T-helper 17 cell (primary cell): ENCODE data around the gene SKA1. TPM values are rescaled to one million over a fixed set of nuclear protein-coding genes. Genes with fewer than 3 reads are reported as not detected.
"Not testable (repeated sequence)": the region's sequence is repeated elsewhere in the genome, so short reads cannot be mapped to it uniquely, and the experiment has no call there.

Experiments used
- ATAC-seq: fragments of 150-1000 bp; cut with Tn5 transposase; 2 replicates; pipeline ENCODE4 v1.10.0; 2021; ENCODE audit warnings: mild to moderate bottlenecking, moderate library complexity
- DNase-seq, 3 donors: peaks; one replicate each; pipeline versions ENCODE4 v3.0.0 to v3.0.0-alpha.2; 2020 to 2021
- H3K9me3 ChIP-seq: one replicate; pipeline ENCODE4 v1.7.0; 2013; ENCODE audit warnings: low read length, mild to moderate bottlenecking; ENCODE audit not compliant: control insufficient read depth, poor library complexity, severe bottlenecking
- H3K27ac Mint-ChIP-seq: one replicate; pipeline ENCODE4 v1.8.0; 2022; ENCODE audit warnings: mild to moderate bottlenecking, moderate library complexity, mixed read lengths
- H3K27me3 Mint-ChIP-seq: one replicate; pipeline ENCODE4 v1.8.0; 2022; ENCODE audit warnings: mixed read lengths
- H3K36me3 Mint-ChIP-seq: one replicate; pipeline ENCODE4 v1.8.0; 2022; ENCODE audit warnings: low read depth, mixed read lengths
- H3K4me1 Mint-ChIP-seq: one replicate; pipeline ENCODE4 v1.8.0; 2022; ENCODE audit warnings: mild to moderate bottlenecking, mixed read lengths
- H3K4me3 Mint-ChIP-seq: one replicate; pipeline ENCODE4 v1.8.0; 2022; ENCODE audit warnings: mild to moderate bottlenecking, moderate library complexity, mixed read lengths
- total RNA-seq, 4 donors: library from RNA in 2 of 4; stranded (reverse) in 2 of 4; gene quantifications; one replicate each; pipeline ENCODE4 v1.2.3 and lab custom pipeline; 2022 to 2026

SKA1 gene
- total RNA-seq, 2 donors from 2014 or later = 0.27 to 0.39 TPM

DNA sequence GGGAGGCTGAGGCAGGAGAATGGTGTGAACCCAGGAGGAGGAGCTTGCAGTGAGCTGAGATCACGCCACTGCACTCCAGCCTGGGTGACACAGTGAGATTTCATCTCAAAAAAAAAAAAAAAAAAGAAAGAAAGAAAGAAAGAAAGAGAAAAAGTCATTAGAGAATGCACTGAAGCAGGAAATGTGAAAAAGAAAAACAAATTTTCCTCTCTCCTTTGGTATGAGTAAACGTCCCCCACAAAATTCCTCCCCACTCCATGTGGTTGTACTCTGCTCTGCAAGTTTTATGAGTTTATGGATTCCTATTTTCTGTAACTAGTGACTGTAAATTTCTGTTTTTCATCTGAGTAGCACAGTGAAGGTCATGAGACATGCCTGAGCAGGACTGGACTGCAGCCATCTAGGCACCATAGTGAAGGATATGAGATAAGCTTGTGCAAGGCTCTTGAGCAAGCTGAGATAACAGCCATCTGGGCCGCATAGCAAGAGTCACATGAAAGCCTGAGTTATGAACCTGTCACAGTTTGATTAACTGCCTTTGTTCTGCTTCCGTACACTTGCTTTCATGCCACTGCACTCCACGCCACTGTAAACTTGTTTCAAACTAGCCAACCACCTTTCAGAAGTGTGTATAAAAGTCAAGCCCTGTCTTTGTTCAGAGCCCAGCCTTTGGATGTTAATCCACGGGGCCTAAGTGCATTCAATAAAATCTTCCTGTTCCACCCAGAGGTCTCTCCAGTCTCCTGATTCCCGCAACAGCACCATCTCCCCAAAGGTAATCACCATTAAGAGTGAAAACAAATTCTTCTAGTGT, 50.2 kb downstream of the SKA1 start:
- H3K4me3 Mint-ChIP-seq = no peak overlapping the region
- H3K4me1 Mint-ChIP-seq = no peaks in the 10 kb centered on the region
- H3K9me3 ChIP-seq = no peaks in the 10 kb centered on the region
- H3K27ac Mint-ChIP-seq = no peak overlapping the region
- H3K27me3 Mint-ChIP-seq = peaks cover 38% of the 10 kb centered on the region
- ATAC-seq (no peak), DNase-seq (no peak)
- H3K36me3 Mint-ChIP-seq = no peaks in the 10 kb centered on the region

GRCh38 chr18:50427896-50428295, 53.0 kb downstream of the SKA1 start:
- H3K4me1 Mint-ChIP-seq = no peaks in the 10 kb centered on the region
- no peak overlapping the region for H3K27ac Mint-ChIP-seq
- no peak for DNase-seq
- H3K4me3 Mint-ChIP-seq = no peak overlapping the region
- H3K9me3 ChIP-seq = no peaks in the 10 kb centered on the region
- peaks cover 38% of the 10 kb centered on the region for H3K27me3 Mint-ChIP-seq
- H3K36me3 Mint-ChIP-seq = peaks cover 2% of the 10 kb centered on the region
- no peak for ATAC-seq

- DNase-seq (no peak), ATAC-seq (no peak)
- H3K27ac Mint-ChIP-seq = no peak overlapping the region
- H3K4me1 Mint-ChIP-seq = no peaks in the 10 kb centered on the region
- H3K9me3 ChIP-seq = no peaks in the 10 kb centered on the region
- H3K36me3 Mint-ChIP-seq = peaks cover 2% of the 10 kb centered on the region
- peaks cover 31% of the 10 kb centered on the region for H3K27me3 Mint-ChIP-seq
- no peak overlapping the region for H3K4me3 Mint-ChIP-seq
Measured at GRCh38 chr18:50428531-50429206, 53.8 kb downstream of the SKA1 start.

DNA sequence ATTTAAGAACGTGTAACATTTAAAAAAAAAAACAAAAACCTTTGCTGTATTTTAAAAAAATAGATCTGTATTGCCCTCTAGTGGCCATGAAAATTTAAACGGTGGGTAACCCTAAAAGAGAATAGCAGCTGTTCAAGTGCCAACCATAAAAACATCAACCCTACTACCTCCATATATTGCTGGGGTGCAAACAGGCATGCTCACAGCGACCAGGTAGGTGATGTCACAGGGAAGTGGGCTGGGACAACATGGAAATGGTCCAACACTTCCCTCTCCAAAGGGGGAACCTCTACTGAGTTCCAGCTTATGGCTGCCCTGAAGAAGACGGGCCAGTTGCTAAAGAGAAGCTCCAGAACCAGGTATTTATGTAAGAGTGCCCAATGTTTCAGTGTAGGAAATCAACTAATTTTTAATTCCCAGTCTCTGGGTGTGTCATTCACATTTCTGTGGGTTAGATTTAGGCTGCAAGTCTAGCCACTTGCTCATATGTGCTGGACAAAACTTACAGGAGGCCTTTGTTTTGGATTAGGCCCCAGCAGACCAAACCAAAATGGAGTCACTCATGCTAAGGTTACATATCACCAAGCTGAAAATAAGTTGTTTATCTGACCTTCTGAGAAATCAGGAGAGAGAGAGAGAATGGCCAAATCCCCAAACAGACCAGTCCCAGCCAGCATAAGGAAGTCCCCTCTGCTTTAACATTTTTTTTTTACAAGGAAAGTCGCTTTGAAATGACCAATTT, 54.5 kb downstream of the SKA1 start:
- no peak for DNase-seq
- Mint-ChIP-seq H3K4me1 (no peaks in the 10 kb centered on the region), H3K36me3 (peaks cover 2% of the 10 kb centered on the region), H3K4me3 (no peak overlapping the region), H3K27ac (no peak overlapping the region), H3K27me3 (peaks cover 29% of the 10 kb centered on the region)
- no peak for ATAC-seq
- no peaks in the 10 kb centered on the region for H3K9me3 ChIP-seq

DNA sequence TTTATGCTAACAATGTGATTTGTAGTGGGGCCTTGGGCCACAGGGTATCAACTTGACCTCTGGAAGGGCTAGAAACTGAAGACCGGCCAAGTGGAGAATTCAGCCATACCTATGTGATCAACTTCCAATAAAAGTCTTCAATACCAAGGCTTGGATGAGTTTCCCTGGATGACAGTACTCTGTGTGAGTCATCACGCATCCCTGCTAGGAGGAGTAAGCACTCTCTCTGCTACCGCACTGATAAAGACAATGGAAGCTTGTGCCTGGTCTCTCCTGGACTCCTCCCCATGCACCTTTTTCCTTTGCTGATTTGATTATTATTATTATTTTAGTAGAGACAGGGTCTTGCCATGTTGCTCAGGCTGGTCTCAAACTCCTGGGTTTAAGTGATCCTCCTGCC, 58.1 kb downstream of the SKA1 start:
- Mint-ChIP-seq H3K27me3 (peaks cover 28% of the 10 kb centered on the region), H3K27ac (no peak overlapping the region), H3K4me1 (no peaks in the 10 kb centered on the region), H3K36me3 (peaks cover 2% of the 10 kb centered on the region), H3K4me3 (no peak overlapping the region)
- ATAC-seq (no peak), DNase-seq (no peak)
- H3K9me3 ChIP-seq = no peaks in the 10 kb centered on the region

DNA sequence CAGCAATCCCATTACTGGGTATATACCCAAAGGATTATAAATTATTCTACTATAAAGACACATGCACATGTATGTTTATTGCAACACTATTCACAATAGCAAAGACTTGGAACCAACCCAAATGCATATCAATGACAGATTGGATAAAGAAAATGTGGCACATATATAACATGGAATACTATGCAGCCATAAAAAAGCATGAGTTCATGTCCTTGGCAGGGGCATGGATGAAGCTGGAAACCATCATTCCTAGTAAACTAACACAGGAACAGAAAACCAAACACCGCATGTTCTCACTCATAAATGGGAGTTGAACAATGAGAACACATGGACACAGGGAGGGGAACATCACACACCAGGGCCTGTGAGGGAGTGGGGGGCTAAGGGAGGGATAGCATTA, 61.9 kb downstream of the SKA1 start:
- H3K27ac Mint-ChIP-seq, ATAC-seq, H3K4me3 Mint-ChIP-seq, H3K4me1 Mint-ChIP-seq, DNase-seq, H3K9me3 ChIP-seq, H3K36me3 Mint-ChIP-seq: not testable (repeated sequence)
- H3K27me3 Mint-ChIP-seq = peaks cover 11% of the 10 kb centered on the region

DNA sequence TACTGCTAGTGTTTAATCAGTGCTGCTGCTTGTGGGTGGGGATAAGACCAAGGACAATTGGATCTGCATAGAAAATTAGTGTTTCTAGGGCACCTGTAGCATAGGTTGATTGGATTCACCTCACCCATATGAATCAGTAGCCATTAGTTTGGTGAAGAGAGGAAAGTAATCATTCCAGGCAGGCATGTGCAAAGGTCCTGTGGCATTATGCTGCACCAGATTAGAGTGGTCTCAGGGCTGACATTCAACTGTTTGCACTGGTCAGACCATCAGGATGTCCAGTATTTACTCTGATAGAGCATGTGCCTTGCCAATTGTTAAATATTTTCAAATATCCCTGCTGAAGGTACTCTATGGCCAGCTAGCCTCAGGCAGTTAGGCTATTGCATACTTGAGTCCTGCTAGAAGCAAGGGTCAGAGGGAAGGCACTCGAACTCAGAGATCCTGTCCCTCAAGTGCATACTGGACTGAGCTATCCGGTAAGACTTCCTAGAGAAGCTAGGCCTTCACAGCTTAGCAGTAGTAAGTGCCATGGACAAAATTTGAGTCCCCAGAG, 64.7 kb downstream of the SKA1 start:
- DNase-seq (no peak), ATAC-seq (no peak)
- no peaks in the 10 kb centered on the region for H3K9me3 ChIP-seq
- Mint-ChIP-seq H3K27me3 (peaks cover 6% of the 10 kb centered on the region), H3K36me3 (peaks cover 3% of the 10 kb centered on the region), H3K4me3 (no peak overlapping the region), H3K27ac (no peak overlapping the region), H3K4me1 (peaks cover 2% of the 10 kb centered on the region)

GRCh38 chr18:50441016-50441415, 66.2 kb downstream of the SKA1 start:
- peaks cover 3% of the 10 kb centered on the region for H3K36me3 Mint-ChIP-seq

DNA sequence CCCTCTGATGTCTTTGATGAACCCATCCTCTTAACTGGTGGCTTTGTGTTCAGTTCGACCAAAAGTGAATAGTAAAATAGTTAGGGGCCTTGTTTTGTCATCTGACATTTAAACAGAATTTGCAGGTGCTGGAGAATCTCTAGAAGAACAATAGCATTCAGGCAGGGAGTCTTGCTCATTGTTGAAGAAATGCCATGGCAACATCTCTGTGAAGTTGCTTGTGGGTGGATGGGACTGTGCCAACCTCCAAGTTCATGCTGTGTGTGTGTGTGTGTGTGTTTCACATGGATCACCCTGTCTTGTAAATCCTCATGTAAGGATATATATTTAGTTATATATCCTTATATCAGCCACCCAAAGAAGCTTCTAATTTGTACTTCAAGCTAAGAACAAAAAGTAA, 66.7 kb downstream of the SKA1 start:
- DNase-seq (no peak), ATAC-seq (no peak)
- Mint-ChIP-seq H3K36me3 (peaks cover 3% of the 10 kb centered on the region), H3K27me3 (no peaks in the 10 kb centered on the region), H3K27ac (no peak overlapping the region), H3K4me3 (no peak overlapping the region), H3K4me1 (peaks cover 2% of the 10 kb centered on the region)
- H3K9me3 ChIP-seq = no peaks in the 10 kb centered on the region

More at GRCh38 chr18:50441016-50441415, 66.2 kb downstream of the SKA1 start:
- Mint-ChIP-seq H3K27ac (no peak overlapping the region), H3K4me1 (peaks cover 2% of the 10 kb centered on the region), H3K4me3 (no peak overlapping the region), H3K27me3 (no peaks in the 10 kb centered on the region)
- ATAC-seq (no peak), DNase-seq (no peak)
- no peaks in the 10 kb centered on the region for H3K9me3 ChIP-seq

Other genes with a start within 250 kb of the SKA1 start
- under 1 TPM in 1 of 2 donors, not detected in 1; 0.12 TPM for gene MYO5B, start 179.9 kb upstream of the SKA1 start, total RNA-seq
- gene CFAP53, start 108.6 kb upstream of the SKA1 start, total RNA-seq = under 1 TPM; 0.42 to 0.70 TPM
- 10 to 100 TPM; 88.9 to 89.1 TPM for gene MBD1, start 93.5 kb upstream of the SKA1 start, total RNA-seq
- gene CXXC1, start 87.4 kb upstream of the SKA1 start, total RNA-seq = 100 to 1,000 TPM; 118 to 129 TPM
- gene MAPK4, start 185.0 kb downstream of the SKA1 start, total RNA-seq = not detected